Tibial nerve (tissue), 4 donors: ENCODE measurements around the gene EVA1C. TPM values are rescaled to one million over a fixed set of nuclear protein-coding genes. Genes with fewer than 3 reads are reported as not detected.

ENCODE experiments used
- DNase-seq, 2 donors: peaks; one replicate each; pipeline ENCODE4 v3.0.0-alpha.2; 2019; ENCODE audit warnings: low spot score in 2 of 2
- H3K27ac ChIP-seq, 4 donors: fragments of 200-600 bp; sonication (generic) in 3 of 4; one replicate each; pipeline ENCODE4 v1.5.1; 2017 to 2019; ENCODE audit warnings: mild to moderate bottlenecking in 1 of 4
- H3K27me3 ChIP-seq, 2 donors: fragments of 200-600 bp; sonication (generic) in 1 of 2; one replicate each; pipeline versions ENCODE4 v1.5.1 to v1.6.0; 2017 to 2019
- H3K36me3 ChIP-seq, 3 donors: fragments of 200-600 bp; sonication (generic); one replicate each; pipeline ENCODE4 v1.5.1; 2018 to 2019
- H3K4me1 ChIP-seq, 4 donors: fragments of 200-600 bp; sonication (generic) in 3 of 4; one replicate each; pipeline ENCODE4 v1.5.1; 2017 to 2019
- H3K4me3 ChIP-seq, 4 donors: fragments of 200-600 bp; sonication (generic) in 3 of 4; one replicate each; pipeline ENCODE4 v1.5.1; 2017 to 2019; ENCODE audit warnings: mild to moderate bottlenecking in 1 of 4, moderate library complexity in 1 of 4
- H3K9me3 ChIP-seq, 4 donors: fragments of 200-600 bp; sonication (generic) in 3 of 4; one replicate each; pipeline ENCODE4 v1.5.1; 2017 to 2019
- EP300 ChIP-seq, 2 donors: sonication (generic); formaldehyde crosslinking; IDR thresholded peaks; one replicate each; pipeline ENCODE4 v1.6.1; 2017; ENCODE audit warnings: antibody characterized with exemption in 2 of 2, mild to moderate bottlenecking in 1 of 2
- POLR2A ChIP-seq, 2 donors: fragments of 450-650 bp; IDR thresholded peaks; one replicate each; pipeline ENCODE4 v1.6.1; 2017; ENCODE audit warnings: antibody characterized with exemption in 2 of 2, mild to moderate bottlenecking in 2 of 2, moderate library complexity in 2 of 2
- WGBS, 2 donors: methylation state at CpG; one replicate each; pipeline ENCODE4 v1.1.5; 2018; 5-methylcytosine and 5-hydroxymethylcytosine counted together
- total RNA-seq, 4 donors: library from RNA; depleted of rRNA; stranded (reverse); fragments of >200 nt; gene quantifications; one replicate each; pipeline ENCODE4 v1.1.0, GENCODE V29; 2016
- TF ChIP-seq, protein P1 (sequence below), 5 experiments: fragments of 200-600 bp in 3 of 5; fragments of 450-650 bp in 2 of 5; sonication (generic) in 3 of 5; IDR thresholded peaks; one replicate each; pipeline ENCODE4 v1.5.1; 2016 to 2019; ENCODE audit warnings: antibody characterized with exemption in 5 of 5, mild to moderate bottlenecking in 3 of 5, moderate library complexity in 2 of 5

The EVA1C gene
- total RNA-seq, 4 donors from 2014 or later: 72.6 to 85.9 (median 75.6) TPM

GRCh38 chr21:32391755-32392154 lies 20.8 kb upstream of the EVA1C start:
- TF ChIP-seq POLR2A (IDR thresholded peaks at IDR 0.05) (no peak), EP300 (IDR thresholded peaks at IDR 0.05) (no peak)
- TF ChIP-seq, protein P1, sequence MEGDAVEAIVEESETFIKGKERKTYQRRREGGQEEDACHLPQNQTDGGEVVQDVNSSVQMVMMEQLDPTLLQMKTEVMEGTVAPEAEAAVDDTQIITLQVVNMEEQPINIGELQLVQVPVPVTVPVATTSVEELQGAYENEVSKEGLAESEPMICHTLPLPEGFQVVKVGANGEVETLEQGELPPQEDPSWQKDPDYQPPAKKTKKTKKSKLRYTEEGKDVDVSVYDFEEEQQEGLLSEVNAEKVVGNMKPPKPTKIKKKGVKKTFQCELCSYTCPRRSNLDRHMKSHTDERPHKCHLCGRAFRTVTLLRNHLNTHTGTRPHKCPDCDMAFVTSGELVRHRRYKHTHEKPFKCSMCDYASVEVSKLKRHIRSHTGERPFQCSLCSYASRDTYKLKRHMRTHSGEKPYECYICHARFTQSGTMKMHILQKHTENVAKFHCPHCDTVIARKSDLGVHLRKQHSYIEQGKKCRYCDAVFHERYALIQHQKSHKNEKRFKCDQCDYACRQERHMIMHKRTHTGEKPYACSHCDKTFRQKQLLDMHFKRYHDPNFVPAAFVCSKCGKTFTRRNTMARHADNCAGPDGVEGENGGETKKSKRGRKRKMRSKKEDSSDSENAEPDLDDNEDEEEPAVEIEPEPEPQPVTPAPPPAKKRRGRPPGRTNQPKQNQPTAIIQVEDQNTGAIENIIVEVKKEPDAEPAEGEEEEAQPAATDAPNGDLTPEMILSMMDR (IDR thresholded peaks at IDR 0.05): no peak
- H3K4me3 ChIP-seq: peak overlapping the region in 2 of 4 donors; percentile 97
- peaks cover 0 to 29% (median 6%) of the 10 kb centered on the region in 4 donors for H3K4me1 ChIP-seq
- no peak overlapping the region for H3K27ac ChIP-seq
- no peaks in the 10 kb centered on the region for H3K9me3 ChIP-seq
- H3K36me3 ChIP-seq: no peaks in the 10 kb centered on the region
- no peak for DNase-seq
- 66 to 67% methylated on average over 4 of the region's 4 CpGs for WGBS, 2 donors
- no peaks in the 10 kb centered on the region for H3K27me3 ChIP-seq

DNA sequence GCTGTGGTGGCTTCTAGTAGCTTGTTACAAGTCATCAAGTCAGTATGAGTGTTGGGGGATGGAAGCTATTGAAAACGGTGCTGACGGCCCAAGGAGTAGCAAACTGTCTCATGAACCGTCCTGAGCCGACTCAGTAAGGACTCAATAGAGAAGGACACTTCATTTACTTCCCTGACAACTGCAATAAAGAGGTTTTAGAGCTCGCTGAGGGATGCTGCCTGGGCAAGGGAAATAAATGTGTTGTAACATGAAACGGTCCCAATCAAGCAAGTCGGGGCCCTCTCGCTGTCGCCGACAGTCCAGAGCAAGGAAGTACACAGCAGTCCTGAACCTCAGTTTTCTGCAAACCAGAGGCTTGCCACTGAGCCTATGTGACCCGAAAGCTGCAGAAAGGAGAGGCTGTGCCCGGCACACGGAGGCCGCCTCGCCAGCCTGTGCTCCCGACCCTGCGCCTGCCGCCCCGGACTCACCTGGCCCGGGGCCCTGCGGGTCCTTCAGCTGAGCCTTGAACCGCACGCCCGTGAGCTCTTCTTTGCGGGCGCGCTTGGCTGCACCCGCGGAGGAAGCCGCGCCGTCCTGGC lies 20.1 kb upstream of the EVA1C start:
- peak overlapping the region in 1 of 4 donors; percentile 88 for H3K27ac ChIP-seq
- TF ChIP-seq POLR2A (IDR thresholded peaks at IDR 0.05) (no peak), EP300 (IDR thresholded peaks at IDR 0.05) (no peak)
- TF ChIP-seq, protein P1 (IDR thresholded peaks at IDR 0.05): no peak
- 0 to 1% methylated on average over 24 to 25 of the region's 32 CpGs for WGBS, 2 donors
- no peaks in the 10 kb centered on the region for H3K27me3 ChIP-seq
- no peaks in the 10 kb centered on the region for H3K9me3 ChIP-seq
- H3K4me3 ChIP-seq: peak overlapping the region; percentile 78 to 97 (median 94)
- no peak for DNase-seq
- H3K4me1 ChIP-seq: peaks cover 0 to 29% (median 6%) of the 10 kb centered on the region in 4 donors
- H3K36me3 ChIP-seq: no peaks in the 10 kb centered on the region

DNA sequence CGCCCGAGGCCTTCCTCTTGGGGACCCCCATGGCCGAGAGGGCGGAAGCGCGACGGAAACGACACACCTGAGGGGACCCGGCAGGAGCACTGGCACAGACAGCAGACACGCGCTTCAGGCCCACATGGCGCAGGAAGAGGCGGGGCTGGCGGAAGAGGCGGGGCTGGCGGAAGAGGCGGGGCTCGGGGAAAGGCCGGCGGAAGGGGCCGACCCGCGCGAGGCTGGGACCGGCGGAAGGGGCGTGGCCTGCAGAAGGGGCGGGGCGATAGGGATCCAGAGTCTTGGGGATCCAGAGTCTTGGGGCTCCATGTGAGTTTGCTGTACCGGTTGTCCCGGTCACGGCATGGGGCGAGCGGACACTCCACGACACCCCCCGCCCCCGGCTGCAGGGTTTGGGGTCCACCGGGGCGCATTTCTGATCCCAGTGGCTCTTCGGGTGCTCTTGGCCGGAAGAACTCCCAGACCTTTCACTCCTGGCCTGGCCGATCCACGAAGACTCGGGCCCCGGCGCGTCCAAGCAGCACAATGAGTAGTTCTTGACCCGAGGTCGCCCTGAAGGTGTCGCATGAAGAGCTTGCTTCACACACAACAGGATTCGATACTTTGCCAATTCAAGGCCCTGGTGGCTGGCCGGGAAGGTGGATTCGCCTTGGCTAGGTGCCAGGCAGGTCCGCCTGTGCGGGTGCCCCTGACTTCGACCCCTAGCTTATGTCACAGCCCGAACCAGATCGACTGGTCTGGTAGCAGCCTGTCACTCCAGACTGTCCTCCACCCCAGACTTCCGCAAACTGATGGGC lies 19.4 kb upstream of the EVA1C start, which contains the start of gene URB1:
Gene URB1, minus strand, starts transcription at position 133 of the 797 bp plus-strand sequence. Its CDS starts 102 bp downstream, at position 31.
- peak; percentile 86 to 90 for DNase-seq
- WGBS, 2 donors: 16 to 24% methylated on average over 15 to 43 of the region's 59 CpGs
- no peaks in the 10 kb centered on the region for H3K27me3 ChIP-seq
- H3K9me3 ChIP-seq: no peaks in the 10 kb centered on the region
- peak within 1 kb of the TSS; percentile 78 to 97 (median 94) for H3K4me3 ChIP-seq
- peak within 1 kb of the TSS; percentile 63 to 88 (median 82) for H3K27ac ChIP-seq
- peak; percentile 55 to 77 for TF ChIP-seq EP300 (IDR thresholded peaks at IDR 0.05)
- peak; percentile 56 to 82 for TF ChIP-seq POLR2A (IDR thresholded peaks at IDR 0.05)
- TF ChIP-seq, protein P1 (IDR thresholded peaks at IDR 0.05): peak in 1 of 5 experiments; percentile 9
- H3K36me3 ChIP-seq: no peaks in the 10 kb centered on the region
- H3K4me1 ChIP-seq: peaks cover 0 to 27% (median 6%) of the 10 kb centered on the region in 4 donors

DNA sequence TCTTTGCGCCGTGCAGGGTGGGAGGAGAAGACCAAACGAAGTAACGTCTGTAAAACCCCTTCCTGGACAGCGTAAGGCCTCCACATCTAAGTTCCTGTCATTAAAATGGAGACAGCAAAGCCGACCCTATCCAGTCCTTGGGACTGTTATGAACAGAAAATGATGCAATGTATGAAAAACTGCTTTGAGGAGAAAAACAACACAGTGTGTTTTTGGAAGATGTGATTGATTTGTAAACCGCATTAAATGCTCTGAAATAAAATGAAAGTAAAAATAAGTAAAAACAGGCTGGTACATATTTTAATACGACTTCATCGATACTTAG lies 18.9 kb upstream of the EVA1C start:
- H3K36me3 ChIP-seq: no peaks in the 10 kb centered on the region
- no peaks in the 10 kb centered on the region for H3K27me3 ChIP-seq
- no peaks in the 10 kb centered on the region for H3K9me3 ChIP-seq
- H3K27ac ChIP-seq: peak overlapping the region; percentile 63 to 88 (median 82)
- peak overlapping the region; percentile 78 to 97 (median 94) for H3K4me3 ChIP-seq
- TF ChIP-seq, protein P1 (IDR thresholded peaks at IDR 0.05): no peak
- TF ChIP-seq EP300 (IDR thresholded peaks at IDR 0.05): no peak
- no peak for TF ChIP-seq POLR2A (IDR thresholded peaks at IDR 0.05)
- no peak for DNase-seq
- H3K4me1 ChIP-seq: peaks cover 0 to 27% (median 6%) of the 10 kb centered on the region in 4 donors
- WGBS, 2 donors: 63 to 66% methylated on average over 9 of the region's 9 CpGs
